Stimulated activated naive CD8-positive, alpha-beta T cell treated with anti-CD3 and anti-CD28 coated beads, Interleukin-15, amount 100 ng/mL, for 72 hours (primary cell): Measurements from ENCODE around the gene POLR3K.
A peak's percentile ranks its signal among the peaks of the same experiment; 100 is the strongest.

Source experiments
- ATAC-seq: fragments of 150-1000 bp; cut with Tn5 transposase; 2 replicates; pipeline ENCODE4 v1.10.0; 2021; ENCODE audit warnings: mild to moderate bottlenecking, moderate library complexity
- DNase-seq, 2 donors: peaks; one replicate each; pipeline ENCODE4 v3.0.0; 2021 to 2022
- H3K27ac Mint-ChIP-seq, 2 donors: one replicate each; pipeline ENCODE4 v1.8.0; 2022; ENCODE audit warnings: mild to moderate bottlenecking in 2 of 2, mixed read lengths in 2 of 2, moderate library complexity in 2 of 2
- H3K27me3 Mint-ChIP-seq: one replicate; pipeline ENCODE4 v1.8.0; 2022; ENCODE audit warnings: mixed read lengths
- H3K4me1 Mint-ChIP-seq: one replicate; pipeline ENCODE4 v1.8.0; 2022; ENCODE audit warnings: mild to moderate bottlenecking, mixed read lengths
- H3K4me3 Mint-ChIP-seq, 2 donors: one replicate each; pipeline ENCODE4 v1.8.0; 2022; ENCODE audit warnings: mild to moderate bottlenecking in 2 of 2, mixed read lengths in 2 of 2, moderate library complexity in 1 of 2
- H3K9me3 Mint-ChIP-seq, 2 donors: one replicate each; pipeline ENCODE4 v1.8.0; 2022; ENCODE audit warnings: mixed read lengths in 2 of 2

POLR3K gene

DNA sequence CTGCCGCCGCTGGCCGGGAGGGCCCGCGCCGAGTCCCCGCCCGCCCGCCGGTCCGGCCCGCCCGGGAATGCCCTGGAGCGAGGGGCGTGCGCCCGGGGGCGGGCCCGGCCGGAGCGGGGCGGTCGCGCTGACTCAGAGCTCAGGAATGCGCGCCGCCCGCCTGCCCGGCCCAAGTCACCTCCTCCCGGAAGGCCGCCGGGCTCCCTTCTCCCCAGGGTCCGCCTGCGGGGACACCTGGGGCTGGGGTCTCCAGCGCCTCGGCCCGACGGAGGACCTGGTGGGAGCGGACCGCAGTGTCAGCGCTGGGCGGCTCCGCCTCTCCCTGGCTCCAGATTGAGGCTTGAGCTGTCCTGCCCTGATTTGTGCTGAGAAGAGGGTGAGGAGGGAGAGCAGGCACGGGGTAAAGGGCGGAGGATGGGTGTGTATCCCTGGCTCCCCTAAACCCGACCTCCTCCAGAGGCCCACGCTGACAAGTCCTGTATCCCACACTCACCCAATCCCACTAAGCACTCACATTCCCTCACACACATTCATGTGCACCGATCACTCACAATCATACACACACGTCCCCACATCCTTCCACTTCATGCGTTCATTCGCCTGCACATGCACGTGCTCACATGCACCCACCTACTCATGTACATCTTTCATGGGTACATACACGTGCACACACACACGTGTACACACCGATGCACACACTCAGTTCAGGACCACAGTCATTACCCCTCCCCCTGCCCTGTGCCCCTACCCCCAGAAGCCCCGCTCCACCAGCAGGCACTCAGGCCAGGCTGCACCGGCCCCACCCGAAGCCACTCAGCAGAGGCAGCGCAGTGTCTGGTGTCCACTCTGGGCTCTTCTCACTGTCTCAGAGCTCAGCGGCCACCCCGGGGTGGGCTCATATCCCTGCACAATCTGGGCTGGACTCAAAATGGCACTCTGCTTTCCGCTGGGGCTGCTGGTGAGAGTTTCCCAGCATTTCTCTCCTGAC lies 19.4 kb upstream of the POLR3K start, which contains the start of gene RHBDF1:
Gene RHBDF1 (minus strand): TSS at position 71 of the 988 bp plus-strand sequence. CDS start 7,616 bp downstream, outside the sequence.
- peak; percentile 27 for ATAC-seq
- no peak within 1 kb of the TSS for H3K27ac Mint-ChIP-seq

DNA sequence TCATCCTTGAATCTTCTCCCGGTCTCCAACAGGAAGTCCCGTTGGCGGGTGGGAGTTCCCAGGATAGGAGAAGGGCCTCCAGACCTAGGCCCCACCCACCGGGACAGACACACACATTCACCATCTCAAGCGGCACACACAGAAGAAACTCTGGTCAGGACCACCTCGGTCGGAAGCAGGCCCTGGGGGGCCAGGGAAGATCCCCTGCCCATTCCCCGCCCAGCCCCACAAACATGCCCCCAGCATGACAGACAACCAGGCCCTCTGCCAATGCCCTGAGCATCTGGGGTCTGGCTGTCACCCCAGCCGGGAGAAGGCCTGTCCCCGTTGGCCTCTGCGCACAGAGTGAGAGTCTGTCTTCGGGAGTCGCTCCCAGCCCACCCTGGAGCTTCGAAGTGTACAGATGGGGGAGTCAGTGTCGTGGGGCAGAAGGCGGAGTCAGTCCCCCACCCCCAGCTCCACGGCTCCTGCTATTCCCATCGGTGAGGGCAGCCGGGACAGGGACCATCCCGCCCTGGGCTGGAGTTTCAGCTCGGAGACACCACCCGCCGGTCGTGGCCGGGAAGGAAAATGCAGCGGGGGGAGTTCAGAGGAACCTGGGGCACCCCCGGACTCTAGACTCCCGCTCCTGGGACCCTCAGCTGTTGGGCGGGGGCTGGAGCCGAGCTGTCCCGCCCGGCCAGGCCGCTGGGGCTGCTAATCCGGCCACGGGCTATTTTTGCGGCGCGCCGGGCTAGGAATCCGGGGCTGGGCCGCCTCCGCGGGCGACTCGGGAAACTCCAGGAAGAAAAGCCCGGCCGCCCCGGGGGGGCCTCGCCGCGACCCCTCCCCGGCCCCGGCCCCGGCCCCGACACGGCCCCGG lies 18.4 kb upstream of the POLR3K start:
- no peak overlapping the region for H3K27ac Mint-ChIP-seq

More for the DNA sequence above, 19.4 kb upstream of the POLR3K start, which contains the start of gene RHBDF1:
- Mint-ChIP-seq H3K9me3 (no peaks in the 10 kb centered on the region), H3K27me3 (peaks cover 69% of the 10 kb centered on the region), H3K4me1 (peaks cover 22% of the 10 kb centered on the region), H3K4me3 (peak within 1 kb of the TSS; percentile 56 to 84)
- no peak for DNase-seq

DNA sequence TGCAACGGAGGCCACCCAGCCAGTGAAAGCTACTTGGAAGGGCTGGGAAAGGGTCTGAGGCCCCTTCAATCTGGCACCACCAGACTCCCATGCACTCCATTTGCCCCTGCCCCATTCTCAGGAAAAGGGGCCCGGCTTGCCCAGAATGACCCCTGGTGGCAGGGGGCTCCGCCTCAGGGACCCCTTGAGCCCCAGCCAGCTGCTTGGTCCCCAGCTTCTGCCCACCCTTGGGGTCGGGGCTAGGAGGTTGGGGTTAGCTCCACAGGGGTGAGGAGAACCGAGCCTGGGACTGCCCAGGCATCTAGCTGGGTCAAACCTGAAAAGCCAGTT lies 17.8 kb upstream of the POLR3K start:
- Mint-ChIP-seq H3K9me3 (no peaks in the 10 kb centered on the region), H3K27me3 (peaks cover 83% of the 10 kb centered on the region), H3K4me1 (peaks cover 10% of the 10 kb centered on the region), H3K4me3 (peak overlapping the region; percentile 29 to 56), H3K27ac (no peak overlapping the region)
- DNase-seq (no peak), ATAC-seq (no peak)

More for the DNA sequence above, 18.4 kb upstream of the POLR3K start:
- no peak for DNase-seq
- Mint-ChIP-seq H3K27me3 (peaks cover 80% of the 10 kb centered on the region), H3K4me3 (peak overlapping the region; percentile 29 to 56), H3K4me1 (peaks cover 16% of the 10 kb centered on the region), H3K9me3 (no peaks in the 10 kb centered on the region)
- ATAC-seq = no peak

DNA sequence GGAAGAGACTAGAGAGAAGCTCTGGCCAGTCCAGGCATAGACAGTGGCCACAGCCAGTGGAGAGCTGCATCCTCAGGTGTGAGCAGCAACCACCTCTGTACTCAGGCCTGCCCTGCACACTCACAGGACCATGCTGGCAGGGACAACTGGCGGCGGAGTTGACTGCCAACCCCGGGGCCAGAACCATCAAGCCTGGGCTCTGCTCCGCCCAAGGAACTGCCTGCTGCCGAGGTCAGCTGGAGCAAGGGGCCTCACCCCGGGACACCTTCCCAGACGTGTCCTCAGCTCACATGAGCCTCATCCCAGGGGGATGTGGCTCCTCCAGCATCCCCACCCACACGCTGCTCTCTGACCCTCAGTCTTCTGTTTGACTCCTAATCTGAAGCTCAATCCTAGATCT lies 15.8 kb upstream of the POLR3K start:
- Mint-ChIP-seq H3K27me3 (peaks cover 70% of the 10 kb centered on the region), H3K4me1 (peaks cover 8% of the 10 kb centered on the region), H3K27ac (no peak overlapping the region), H3K9me3 (no peaks in the 10 kb centered on the region), H3K4me3 (no peak overlapping the region)
- DNase-seq = no peak
- no peak for ATAC-seq

DNA sequence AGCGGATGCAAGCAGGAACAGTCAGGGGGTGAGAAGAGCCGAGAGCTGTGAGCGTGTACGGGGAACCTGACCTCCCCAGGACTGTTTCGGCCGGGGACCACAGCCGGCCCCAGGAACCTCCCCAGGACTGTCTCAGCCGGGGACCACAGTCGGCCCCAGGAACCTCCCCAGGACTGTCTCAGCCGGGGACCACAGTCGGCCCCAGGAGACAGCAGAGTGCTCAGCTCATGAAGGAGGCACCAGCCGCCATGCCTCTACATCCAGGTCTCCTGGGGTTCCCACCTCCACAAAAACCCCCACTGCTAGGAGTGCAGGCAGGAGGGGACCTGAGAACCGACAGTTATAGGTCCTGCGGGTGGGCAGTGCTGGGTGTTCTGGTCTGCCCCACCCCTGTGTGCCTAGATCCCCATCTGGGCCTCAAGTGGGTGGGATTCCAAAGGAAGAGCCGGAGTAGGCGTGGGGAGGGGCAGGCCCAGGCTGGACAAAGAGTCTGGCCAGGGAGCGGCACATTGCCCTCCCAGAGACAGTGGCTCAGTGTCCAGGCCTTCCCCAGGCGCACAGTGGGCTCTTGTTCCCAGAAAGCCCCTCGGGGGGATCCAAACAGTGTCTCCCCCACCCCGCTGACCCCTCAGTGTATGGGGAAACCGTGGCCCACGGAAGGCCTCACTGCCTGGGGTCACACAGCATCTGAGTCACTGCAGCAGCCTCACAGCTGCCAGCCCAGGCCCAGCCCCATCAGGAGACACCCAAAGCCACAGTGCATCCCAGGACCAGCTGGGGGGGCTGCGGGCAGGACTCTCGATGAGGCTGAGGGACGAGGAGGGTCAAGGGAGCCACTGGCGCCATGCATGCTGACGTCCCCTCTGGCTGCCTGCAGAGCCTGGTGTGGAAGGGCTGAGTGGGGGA lies 14.7 kb upstream of the POLR3K start:
- DNase-seq (no peak), ATAC-seq (no peak)
- Mint-ChIP-seq H3K9me3 (no peaks in the 10 kb centered on the region), H3K4me1 (peaks cover 8% of the 10 kb centered on the region), H3K27ac (no peak overlapping the region), H3K4me3 (no peak overlapping the region), H3K27me3 (peaks cover 60% of the 10 kb centered on the region)

DNA sequence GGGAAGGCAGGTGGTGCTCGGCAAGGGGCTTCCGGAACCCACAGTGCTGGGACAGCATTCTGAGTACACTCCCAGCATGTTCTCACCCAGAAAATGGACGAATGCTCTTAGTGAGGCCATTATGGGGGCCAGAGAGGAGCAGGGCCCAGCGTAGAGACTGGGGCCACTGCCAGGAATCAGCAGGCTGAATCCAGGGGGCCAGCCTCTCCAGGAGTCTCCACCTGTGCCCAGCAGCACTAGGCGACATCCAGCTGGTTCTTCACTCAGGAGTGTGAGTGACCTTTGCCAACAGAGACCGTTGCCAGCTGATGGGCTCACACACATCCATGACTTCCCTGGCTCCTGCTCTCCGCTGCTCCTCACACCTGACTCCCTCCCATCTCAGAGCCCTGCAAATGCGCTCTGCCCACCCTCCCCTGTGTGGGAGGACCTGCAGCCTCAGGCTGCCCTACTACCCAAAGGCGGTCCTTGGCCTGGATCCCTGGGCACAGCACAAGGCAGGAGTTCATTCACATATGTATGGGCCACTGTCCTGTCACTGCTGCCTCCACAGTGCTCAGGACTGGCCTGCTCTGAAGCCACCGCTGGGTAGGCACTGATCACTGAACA lies 13.9 kb upstream of the POLR3K start:
- ATAC-seq (no peak), DNase-seq (no peak)
- Mint-ChIP-seq H3K9me3 (no peaks in the 10 kb centered on the region), H3K4me1 (peaks cover 8% of the 10 kb centered on the region), H3K27ac (no peak overlapping the region), H3K27me3 (peaks cover 53% of the 10 kb centered on the region), H3K4me3 (no peak overlapping the region)

DNA sequence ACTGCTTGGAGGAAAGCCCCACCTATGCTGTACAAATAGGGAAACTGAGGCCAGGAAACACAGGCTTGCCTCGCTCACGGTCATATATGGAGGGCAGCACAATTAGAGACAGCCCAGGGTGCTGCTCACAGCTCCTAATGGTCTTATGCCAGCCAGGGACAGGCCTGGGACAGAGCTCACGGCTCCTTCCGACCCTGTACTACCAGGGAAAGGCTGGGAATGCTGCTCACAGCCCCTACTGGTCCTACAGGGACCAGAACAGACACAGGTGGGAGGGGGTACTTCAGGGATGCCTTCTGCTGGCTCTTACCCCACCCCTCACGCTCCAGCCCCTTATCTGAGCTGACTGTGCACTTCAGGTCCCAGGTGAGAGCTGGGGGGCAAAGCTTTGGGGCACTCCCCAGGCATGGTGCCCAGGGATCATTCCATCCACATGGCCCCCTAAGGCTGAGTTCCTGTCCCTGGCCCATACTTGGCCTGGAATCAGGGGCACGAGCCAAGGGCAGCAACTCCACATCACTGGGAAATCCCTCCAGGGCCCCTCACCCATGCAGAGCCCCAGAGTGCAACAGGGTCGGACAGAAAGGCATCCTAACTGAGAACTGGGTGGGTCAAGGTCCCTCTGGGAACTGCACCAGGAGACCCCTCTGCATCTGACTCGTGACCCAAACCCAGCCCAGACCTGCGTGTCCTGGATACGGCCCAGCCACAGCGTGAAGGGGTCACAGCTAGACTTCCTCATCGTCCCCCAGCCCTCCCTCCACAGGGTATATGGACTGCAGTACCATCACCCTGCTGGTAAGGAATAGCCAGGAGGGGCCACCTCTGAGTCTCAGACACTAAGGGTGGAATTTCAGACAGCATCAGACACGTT lies 13.1 kb upstream of the POLR3K start:
- H3K9me3 Mint-ChIP-seq = no peaks in the 10 kb centered on the region
- ATAC-seq (no peak), DNase-seq (no peak)
- H3K4me1 Mint-ChIP-seq = peaks cover 8% of the 10 kb centered on the region
- H3K4me3 Mint-ChIP-seq = no peak overlapping the region
- H3K27me3 Mint-ChIP-seq = peaks cover 49% of the 10 kb centered on the region
- H3K27ac Mint-ChIP-seq = no peak overlapping the region

DNA sequence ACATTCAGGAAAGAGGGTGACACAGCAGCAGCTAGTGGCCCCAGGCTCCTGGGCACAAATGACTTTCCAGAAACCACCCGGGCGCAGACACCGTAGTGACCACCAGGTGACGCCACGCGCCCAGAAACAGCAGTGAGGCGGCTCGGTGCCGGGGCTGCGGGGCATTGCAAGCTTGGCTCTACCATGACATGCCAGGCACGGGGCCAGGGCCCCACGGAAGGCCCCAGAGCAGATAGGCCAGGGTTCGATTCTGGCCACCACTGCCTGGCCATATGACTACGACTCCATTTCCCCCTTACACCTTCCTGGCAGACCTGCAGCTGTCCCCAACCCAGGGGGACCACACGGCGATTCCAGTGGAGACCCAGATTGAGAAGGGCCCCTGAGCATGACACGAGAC lies 12.3 kb upstream of the POLR3K start:
- Mint-ChIP-seq H3K27me3 (peaks cover 41% of the 10 kb centered on the region), H3K27ac (no peak overlapping the region), H3K4me3 (no peak overlapping the region), H3K4me1 (peaks cover 8% of the 10 kb centered on the region), H3K9me3 (no peaks in the 10 kb centered on the region)
- ATAC-seq (peak; percentile 90), DNase-seq (peak; percentile 87 to 88)

DNA sequence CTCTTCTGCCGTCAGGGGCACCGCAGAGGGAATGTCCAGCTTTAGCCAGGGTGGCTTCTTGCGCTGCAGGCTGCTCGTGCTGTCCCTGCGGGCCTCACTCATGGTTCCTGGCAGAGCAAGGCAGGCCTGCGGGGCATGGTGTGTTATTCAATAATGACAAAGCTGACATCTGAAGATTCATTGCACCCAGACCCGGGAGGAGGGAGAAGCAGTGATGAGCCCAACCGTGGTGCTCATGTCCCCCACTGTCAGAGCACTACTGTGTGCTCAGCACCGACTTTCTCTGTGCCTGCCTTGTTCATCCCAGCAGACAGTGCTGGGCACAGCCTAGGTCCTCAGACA lies 11.5 kb upstream of the POLR3K start:
- Mint-ChIP-seq H3K27ac (no peak overlapping the region), H3K27me3 (peaks cover 32% of the 10 kb centered on the region), H3K9me3 (no peaks in the 10 kb centered on the region), H3K4me3 (no peak overlapping the region), H3K4me1 (peaks cover 8% of the 10 kb centered on the region)
- no peak for ATAC-seq
- DNase-seq = no peak

DNA sequence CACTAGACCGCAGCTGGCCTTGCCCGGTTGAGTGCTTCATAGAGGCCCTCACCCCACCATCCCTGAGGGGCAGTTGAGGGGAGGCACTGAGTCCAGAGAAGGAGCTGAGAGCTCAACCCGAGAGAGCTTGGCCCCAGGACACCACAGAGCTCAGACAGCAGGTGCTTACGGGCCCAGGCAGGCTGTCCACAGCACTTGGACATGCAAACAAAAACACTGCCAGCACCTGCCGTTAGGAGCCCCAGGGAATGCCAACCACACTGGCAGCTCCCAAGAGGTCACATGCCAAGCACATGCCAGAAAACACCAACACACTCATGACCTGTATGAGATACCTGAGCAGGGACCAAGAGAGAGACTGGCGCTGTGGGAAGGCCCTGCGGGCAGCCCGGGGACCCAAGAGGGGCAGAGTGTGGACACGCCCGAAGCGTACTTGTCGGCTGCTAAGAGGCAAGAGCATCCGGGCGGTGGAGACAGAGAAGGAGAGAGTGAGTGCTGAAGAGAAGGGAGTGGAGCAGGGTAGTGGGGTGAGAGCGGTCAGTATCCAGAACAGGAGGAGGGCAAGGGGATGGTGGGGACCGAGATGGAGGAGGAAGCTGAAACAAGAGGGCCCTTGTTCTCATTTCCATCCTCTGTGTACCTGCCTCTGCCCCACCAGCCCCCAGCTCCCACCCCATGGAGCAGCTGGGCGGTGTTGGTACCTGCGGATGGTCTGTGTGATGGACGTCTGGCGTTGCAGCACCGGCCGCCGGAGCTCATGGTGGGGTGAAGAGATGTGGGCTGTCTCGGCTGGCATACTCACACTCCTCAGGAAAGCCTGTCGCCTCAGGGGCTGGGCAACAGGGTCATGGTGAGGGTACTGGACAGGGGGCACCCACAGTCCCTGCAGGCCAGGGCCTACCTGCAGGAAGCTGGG lies 10.8 kb upstream of the POLR3K start:
- Mint-ChIP-seq H3K27me3 (peaks cover 26% of the 10 kb centered on the region), H3K4me3 (no peak overlapping the region), H3K9me3 (no peaks in the 10 kb centered on the region), H3K4me1 (peaks cover 8% of the 10 kb centered on the region), H3K27ac (no peak overlapping the region)
- ATAC-seq (no peak), DNase-seq (no peak)

DNA sequence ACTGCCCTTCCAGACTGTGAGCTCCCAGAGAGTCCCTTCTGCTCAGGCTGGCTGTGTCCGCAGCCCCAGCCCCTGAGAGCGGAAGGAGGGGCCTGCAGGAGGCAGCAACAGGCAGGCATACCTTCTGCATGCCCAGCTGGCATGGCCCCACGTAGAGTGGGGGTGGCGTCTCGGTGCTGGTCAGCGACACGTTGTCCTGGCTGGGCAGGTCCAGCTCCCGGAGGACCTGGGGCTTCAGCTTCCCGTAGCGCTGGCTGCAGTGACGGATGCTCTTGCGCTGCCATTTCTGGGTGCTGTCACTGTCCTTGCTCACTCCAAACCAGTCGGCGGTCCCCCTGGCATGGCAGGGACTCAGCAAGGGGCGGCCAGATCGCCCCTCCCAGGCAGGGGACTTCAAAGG lies 10.1 kb upstream of the POLR3K start:
- Mint-ChIP-seq H3K4me1 (peaks cover 8% of the 10 kb centered on the region), H3K4me3 (no peak overlapping the region), H3K27me3 (peaks cover 18% of the 10 kb centered on the region), H3K9me3 (no peaks in the 10 kb centered on the region), H3K27ac (no peak overlapping the region)
- no peak for ATAC-seq
- DNase-seq = no peak

DNA sequence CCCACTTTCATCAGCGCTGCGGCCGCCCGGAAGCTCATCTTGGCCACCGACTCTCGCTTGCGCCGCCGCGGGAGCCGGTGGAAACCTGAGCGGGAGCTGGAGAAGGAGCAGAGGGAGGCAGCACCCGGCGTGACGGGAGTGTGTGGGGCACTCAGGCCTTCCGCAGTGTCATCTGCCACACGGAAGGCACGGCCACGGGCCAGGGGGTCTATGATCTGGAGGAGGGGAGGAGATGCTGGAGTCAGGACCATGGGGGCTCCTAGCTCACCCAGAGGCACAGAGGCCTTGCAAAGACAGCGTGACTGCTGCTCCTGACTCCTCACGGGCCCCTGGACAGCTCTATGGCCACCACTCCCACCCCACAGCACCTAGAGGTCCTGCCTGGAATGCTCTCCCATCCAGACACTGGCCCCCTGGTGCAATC lies 9.6 kb upstream of the POLR3K start:
- DNase-seq (no peak), ATAC-seq (no peak)
- Mint-ChIP-seq H3K9me3 (no peaks in the 10 kb centered on the region), H3K27ac (no peak overlapping the region), H3K27me3 (peaks cover 15% of the 10 kb centered on the region), H3K4me3 (no peak overlapping the region), H3K4me1 (peaks cover 8% of the 10 kb centered on the region)

DNA sequence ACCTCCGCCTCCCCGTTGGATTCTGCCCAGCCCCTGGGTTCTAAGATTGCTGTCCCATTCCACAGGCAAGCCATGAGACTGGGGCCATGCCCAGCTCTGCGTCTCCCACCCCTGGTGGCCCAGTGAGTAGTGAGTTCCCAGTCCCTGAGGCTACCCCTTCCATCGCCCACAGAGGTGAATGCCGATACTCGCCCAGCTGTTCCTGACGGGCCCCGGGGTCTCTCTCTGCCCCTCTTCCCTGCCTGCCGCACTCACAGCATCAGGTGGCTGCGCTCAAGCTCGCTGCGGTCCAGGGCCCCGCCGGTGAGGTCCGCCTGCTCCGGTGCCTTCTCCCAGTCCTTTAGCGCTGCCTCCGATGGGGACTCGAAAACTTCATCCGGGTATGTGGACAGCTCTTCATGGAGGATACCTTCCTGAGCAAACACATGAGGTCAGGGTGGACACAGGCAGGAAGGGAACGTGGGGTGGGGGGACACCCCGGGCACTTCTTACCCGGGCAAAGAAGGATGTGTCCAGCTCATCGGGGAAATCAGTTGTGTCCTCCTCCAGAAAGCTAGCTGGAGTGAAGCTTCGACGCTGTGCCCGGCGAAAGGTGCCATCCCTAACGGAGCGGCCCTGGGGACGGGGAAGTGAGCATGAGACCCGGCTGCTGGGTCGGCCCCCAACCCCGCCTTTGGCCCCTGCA lies 9.0 kb upstream of the POLR3K start:
- ATAC-seq (no peak), DNase-seq (no peak)
- H3K27me3 Mint-ChIP-seq = peaks cover 9% of the 10 kb centered on the region
- H3K4me1 Mint-ChIP-seq = peaks cover 8% of the 10 kb centered on the region
- no peaks in the 10 kb centered on the region for H3K9me3 Mint-ChIP-seq
- H3K4me3 Mint-ChIP-seq = no peak overlapping the region
- no peak overlapping the region for H3K27ac Mint-ChIP-seq
